GM21576 (cell line): ENCODE data around the gene TWIST2.

Experiments used
- ATAC-seq: cut with Tn5 transposase; IDR thresholded peaks from one replicate; pipeline ENCODE4 v1.9.1; 2021; ENCODE audit warnings: mild to moderate bottlenecking, moderate library complexity; ENCODE audit not compliant: unreplicated experiment

The TWIST2 gene

DNA sequence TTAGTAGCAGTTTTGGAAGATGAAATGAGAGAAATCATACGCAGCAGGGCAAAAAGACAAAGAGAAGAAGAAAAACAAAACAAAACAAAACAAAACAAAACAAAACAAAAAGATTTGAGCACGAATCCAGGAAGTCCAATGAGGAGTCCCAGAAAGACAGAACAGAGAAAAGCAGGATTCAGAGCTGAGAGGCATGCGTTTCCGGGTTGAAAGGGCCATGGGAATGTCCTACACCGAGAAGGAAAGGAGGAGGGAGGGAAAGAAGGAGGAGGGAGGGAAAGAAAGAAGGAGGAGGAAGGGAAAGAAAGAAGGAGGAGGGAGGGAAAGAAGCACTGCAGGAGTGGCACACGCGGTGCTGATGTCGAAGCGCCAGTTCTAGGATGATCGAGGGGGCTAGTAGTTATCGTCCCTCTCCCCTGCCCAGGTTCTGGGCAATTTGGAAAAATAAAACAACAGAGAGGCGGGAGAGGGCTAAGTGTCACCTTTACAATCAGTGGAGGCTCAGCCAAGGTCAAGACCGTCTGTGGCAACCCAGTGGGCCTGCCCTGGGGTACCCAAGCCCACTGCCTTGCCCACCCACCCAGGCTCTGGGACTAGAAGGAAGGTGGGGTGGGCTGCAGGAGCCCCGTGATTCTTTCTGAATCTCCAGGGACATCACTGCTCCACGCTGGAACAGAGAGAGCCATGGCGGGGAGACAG lies 68.4 kb downstream of the TWIST2 start:
- ATAC-seq: no peak

DNA sequence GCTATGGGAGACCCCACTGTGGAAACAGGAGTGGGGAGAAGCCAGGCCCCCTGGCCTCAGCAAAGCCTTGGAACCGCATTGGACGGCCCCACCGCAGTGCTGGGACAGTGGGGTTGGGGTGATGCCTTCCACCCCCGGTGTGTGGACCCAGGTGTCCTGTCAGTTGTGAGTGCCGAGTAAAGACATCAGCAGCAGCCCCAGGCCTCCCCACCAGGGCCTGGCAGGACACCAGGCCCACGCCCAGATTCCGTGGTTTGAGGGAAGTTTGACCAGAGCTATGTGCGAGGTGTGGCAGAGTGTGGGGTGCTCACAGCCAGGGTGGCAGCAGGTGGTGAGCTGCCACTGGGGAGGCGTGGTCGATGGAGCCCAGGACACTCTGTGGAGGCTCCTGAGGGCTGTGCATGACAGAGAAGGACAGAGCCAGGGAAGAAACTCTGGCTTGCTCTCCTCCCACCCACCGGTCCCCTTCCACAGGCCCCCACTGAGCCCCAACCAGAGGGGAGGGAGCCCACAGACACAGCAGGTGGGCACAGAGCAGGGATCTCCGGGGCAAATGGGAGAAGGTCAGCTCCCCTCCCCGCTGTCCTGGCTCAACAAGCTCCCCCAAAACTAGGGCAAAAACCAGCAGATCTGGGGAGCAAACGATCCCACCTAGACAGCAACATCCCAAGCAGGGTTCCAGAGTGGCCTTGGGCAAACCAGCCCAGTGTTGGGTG lies 69.1 kb downstream of the TWIST2 start:
- no peak for ATAC-seq

DNA sequence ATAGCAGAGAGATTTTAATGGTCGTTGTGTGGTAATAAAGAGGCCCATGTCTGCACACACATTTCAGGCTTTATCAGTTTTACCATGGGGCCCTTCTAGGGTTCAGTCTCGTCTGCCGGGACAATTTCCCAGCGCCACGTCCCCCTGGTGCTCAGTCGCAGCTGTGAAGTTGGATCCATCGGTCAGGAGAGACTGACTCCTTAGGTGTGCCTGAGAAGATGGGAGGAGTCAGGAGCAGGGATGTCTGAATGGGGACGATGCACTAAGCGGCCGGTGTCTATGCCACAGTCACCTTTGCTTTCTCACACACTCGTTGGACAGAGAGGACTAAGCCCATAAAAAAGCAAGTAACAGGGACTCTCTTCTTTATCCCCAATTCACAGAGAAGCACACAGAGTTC lies 71.4 kb downstream of the TWIST2 start:
- ATAC-seq: no peak

DNA sequence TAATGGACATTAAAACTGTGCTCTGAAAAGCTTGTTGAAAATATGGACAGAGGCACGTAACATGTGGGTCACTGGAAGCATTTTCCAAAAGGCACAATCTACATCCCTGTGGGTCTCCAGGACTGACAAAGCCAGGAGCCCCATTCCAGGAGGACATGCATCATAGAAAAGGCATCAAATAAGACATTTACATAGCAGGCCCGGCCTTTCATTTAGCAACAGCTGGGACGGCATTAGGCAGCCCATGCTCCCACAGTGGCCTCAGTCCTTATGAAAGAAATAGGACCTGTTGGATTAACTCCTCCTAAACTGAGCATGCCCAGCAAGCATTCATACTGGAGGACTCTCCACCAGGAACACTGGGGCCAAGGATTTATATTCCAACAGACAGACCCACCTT lies 72.2 kb downstream of the TWIST2 start:
- no peak for ATAC-seq

DNA sequence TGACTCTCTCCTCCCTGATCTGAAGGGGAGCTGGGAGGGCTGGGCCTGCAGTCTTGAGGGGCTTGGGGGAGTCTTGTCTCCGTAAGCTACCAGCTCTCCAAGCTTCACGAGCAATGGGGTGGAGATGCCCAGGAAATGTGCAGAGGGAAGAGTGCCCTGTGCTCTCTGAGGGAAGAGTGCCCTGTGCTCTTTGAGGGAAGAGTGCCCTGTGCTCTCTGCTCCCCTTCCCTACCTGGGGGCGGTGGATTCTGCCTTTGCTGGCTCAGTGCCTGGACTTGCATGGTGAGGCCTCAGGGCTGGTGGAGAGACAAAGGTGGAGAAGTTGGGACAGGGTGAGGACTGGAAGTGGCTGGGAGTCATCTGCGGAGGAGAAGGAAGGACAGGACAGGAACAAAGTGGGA lies 72.7 kb downstream of the TWIST2 start:
- ATAC-seq: no peak

DNA sequence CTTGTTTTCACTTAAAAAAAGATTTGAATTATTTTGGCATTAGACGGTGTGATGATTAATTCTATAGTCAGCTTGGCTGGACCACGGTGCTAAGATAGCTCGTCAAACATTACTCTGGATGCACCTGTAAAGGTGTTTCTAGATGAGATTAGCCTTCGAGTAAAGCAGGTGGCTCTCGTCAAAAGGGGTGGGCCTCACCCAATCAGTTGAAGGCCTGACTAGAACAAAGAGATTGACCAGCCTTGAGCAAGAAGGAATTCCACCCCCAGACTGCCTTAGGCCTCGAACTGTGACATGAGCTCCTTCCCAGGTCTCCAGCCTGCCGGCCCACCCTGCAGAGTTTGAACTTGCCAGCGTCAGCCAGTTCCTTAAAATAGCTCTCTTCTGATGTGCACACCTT lies 73.4 kb downstream of the TWIST2 start:
- no peak for ATAC-seq

DNA sequence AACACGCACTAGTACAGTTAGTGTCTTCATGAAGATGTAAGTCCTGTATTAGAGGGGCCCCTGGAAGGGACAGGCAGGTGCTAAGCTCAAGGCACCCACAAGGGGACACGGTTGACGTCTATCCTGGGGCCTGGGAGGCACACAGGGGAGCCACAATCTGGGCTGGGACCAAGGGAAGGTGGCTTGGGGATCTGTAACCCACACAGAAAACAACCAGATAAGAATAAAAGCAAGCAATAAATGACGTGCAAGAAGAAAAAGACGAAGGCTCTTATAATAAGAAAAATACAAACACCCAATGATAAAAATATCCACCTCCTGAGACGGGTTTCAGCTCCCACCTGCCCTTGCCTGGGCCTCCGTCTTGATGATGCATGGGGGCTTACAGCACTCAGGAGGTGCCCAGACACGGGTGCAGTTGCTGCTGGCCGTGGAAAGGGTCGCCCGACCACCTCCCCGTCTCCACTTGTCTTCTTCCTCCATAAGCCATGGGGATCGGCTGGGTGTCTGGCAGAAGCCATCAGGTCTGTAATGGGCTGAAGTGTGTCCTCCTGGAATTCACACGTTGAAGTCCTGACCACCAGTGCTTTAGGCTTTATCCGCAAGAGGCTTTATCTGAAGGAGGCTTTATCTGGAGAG lies 73.9 kb downstream of the TWIST2 start:
- ATAC-seq: no peak

DNA sequence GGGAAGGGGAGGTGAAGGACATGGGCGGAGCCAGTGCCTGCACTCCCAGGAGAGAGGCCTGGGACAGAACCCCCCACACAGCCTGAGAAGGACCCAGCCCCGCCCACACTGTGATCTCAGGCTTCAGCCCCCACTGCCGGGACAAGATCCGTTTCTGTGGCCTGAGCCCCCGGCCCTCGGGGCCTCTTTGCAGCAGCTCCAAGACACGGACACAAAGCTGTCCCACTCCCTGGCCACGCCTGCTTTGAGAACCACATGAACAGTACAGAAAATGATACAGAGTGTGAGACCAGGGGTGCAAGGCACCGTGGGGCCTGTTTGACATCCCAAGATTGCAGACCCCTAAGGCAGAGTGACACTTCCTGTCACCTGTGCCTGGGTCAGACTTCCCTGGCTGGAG lies 74.5 kb downstream of the TWIST2 start:
- no peak for ATAC-seq

DNA sequence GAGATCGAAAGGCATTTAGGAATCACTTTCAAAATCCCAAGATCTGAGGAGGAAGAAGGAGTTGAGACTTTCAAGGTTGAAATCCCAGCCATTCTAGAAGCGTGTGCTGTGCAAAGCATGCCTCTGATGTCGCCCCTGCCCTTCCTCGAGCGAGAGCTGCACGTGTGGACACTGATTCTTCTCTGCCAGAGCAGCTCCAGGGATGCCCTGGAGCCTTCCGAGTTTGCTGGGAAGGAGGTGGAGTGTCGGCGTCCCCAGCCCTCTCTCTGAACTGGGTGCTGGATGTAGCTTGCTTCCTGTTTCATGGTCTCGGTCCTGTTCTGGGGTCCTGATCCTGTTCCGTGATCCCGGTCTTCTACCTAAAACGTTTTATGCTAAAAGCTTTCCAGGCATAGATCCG lies 76.1 kb downstream of the TWIST2 start:
- ATAC-seq: no peak

DNA sequence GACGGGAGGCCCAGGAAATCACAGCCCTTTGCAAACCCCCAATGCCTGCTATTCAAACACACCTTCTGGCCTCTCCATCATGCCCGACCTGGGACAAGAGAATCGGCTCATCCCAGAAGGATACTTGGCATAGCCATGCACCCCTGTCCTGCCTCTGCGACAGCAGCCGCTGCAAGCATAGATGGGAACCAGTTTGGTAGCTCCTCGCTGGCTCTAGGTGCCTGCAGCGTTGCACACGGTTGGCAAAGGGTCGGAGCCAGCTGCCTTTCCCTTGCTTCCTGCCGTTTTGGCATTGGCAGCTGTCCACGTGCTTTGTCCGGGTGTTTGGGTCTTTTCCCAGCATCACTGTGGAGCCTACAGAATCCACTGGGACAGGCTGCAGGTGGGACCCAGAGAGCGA lies 76.9 kb downstream of the TWIST2 start:
- no peak for ATAC-seq

DNA sequence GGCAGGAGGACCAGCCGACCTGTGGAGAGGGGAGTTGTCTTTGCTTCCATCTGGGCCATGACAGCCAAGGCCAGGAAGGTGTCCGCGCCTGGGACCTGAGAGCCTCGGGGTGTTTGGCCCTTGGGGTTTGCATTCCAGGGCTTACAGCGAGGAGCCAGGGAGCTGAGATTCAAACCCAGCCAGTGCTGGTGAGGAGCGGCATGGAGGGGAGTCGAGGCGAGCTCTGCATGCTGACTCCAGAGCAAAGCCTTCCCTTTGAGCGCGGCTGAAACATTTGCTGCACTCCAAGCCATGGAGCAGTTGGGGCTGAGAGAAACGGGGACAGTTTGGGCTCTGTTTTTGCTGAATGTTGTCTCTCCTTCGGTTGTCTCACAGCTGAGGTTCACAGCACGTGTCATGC lies 77.4 kb downstream of the TWIST2 start:
- no peak for ATAC-seq

DNA sequence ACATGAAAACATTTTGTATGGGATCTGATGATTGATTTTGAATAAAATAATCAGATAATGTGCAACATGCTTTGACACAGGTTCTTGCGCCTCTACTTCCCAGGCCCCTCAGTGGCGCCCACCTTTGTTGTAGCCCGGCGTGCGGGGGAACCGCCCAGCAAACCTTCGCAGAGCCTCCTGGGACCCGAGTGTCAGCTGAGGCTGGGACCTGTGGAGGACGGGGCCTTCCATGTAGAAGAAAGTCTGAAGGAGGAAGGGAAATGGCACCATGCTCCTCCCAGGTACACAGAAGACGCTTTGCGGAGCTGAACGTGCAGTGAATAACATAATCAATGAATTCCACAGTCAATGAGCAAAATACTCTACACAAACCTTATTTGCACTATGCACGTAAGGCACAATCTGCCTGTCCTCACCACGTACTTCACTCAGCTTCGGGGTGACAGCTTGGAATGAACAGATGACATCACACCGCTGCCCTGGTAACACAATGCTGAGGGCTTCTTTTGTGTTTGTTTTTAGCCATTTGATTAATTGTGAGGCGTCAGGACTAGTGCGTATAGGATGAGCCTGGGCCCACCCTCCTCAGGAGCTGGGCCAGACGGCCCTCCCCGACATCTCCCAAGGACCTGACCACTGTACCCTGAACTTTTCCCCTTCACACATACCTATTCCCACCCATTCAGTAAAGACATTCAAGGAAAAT lies 78.1 kb downstream of the TWIST2 start:
- no peak for ATAC-seq

DNA sequence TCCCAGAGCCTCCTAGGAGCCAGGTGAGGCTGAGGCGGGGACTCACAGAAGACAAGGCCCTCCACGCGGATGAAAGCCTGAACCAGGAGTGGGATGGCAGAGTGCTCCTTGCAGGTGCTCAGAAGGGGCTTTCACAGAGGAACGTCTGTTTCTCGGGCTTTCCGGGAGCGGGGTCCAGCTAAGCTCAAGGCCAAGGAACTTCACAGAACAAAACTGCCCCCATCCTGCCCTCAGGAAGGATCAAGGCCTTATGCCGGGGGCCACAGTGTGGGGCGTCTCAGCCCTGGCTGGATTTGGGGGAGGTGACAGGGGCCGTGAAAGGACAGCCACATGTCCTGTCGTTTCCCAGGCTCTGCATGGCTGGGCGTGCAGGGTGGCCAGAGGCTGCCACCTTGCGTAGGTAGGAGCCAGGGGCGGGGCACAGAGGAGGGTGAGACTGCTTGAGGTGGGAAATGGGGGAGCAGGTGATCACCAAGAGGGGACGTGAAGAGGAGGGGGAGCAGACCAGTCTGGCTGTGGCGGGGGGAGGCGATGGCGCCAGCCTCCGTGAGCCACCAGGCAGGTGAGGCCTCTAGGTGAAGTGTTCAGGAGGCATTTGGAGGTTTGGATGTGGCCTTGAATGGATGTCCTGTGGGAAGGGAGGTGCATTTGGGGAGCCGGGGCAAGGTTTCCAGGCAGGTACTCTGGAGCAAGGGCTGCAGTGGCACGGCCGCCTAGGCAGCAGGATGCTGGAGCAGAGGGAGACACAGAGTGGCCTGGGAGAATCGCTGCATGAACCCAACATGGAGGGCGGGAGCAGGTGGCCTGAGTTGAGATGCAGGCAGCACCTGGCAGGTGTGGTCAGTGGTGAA lies 79.1 kb downstream of the TWIST2 start:
- no peak for ATAC-seq

DNA sequence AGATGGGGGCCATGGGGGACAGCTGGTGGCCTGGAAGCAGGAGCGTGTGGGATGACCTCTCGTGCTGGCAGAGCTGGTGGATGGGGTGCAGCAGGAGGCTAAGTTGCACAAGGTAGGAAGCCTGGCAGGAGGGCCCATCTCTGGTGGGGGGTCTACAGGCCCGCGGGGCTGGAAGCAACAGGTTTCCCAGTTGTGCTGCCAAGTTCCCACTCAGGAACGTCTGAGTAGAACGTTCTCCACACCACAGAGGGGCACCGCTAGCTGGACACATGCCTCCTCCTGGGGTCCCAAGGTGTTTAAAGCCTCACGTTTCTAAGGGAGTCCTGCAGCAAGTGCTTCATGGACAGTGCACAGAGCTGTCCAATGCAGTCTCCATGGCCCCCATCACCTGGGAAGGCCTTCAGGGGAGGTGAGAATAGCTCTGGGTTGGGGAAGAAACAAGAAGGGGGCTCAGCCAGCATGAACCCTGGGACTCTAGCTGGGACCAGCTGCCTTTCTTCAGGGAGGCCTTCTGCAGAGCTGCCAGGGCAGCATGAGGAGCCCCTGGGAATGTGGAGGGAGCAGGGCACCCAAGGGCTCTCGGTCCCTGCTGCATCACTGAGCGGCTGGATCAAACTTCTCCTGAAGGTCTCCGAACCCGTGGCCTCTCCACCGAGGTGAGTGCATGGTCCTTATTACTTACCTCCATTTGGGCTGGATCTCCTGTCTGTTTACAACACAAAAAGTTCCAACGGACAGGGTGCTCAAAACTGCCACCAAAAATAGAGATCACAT lies 80.0 kb downstream of the TWIST2 start:
- no peak for ATAC-seq

DNA sequence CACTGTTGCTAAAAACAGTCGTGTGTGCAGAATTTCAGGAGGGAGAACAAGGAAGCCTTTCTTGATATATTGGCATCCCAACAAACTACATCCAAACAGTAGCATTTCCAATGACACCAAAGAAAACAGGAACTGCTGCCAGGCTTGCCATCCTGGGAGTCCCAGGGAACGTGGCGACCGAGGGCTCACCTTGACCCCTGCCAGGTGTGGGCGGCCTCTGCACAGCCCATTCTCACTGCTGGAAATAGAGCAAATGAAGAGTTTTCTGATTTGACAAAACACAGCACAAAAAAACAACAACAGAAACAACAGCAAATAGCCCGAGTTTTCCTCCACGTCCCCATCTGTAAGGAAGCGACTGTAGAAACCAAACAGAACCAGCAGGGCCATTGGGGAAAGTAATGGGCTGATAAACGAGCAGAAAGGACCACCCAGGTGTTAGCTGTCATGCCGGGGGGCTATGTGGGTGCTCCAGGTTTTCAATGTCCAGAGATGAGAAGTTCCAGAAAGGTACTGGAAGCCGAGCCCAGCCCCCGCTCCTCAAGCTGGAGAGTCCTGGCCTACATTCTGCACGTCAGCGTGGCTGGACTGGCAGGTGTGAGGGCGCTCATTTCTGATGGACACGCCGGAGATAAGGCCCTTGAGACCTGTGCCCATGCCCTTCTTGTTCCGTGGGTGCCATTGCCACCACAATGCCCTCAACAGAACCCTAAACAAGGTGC lies 80.8 kb downstream of the TWIST2 start:
- no peak for ATAC-seq

DNA sequence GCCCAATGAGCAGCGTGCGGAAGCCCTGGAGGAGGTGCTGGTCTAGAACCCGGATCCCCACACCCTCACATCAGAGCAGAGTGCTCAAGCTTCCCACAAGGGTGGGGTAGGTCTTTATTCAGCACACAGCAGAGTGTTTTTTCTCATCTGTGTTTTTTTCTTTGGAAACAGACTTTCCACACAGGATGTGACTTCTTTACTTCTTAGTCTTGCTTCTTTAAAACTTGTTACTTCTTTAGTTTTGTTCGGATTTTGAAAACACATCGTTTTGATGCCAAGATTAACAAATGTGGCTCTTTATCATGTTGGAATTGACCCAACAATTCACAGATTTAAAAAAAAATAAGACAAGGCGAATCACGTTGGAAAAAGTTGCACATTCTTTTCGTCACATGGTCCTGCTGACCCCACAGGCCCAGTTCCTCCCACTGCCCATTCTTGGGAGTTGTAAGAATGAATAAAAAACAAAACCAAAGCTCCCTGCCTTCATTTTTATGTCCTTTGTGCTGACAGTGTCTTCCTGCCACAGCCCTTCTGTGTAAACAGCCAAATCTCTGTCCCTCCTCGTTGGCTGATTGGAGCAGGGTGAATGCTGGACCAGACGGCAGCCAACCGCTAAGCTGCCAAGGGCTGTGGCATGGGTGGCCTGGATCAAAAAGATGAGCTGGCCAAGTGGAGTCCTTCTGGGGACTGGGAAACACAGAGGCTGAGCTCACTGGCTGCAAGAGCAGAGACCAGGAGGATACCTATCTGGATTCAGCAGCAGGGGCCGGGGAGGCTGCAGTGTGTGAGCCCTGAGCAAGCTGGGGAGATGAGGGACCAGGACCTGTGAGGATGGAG lies 81.6 kb downstream of the TWIST2 start:
- ATAC-seq: no peak

DNA sequence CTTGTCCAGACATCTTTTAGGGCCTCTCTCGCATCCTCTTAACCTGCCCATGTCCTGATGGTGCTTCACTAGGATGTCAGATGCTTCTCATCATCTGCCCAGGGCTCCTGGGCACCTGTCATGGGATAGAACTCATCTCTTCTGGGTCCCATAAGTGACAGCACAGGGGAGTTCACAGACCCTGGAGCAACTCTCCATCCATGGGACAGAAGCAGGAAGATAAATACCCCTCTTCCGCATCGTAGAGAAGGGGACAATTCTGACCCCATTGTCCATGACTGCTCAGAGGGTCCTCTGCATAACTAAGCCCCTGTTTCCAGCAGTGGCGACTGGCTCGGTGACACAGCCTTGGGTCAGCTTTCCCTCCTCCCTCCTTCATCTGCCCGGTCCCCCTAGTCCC lies 82.3 kb downstream of the TWIST2 start:
- ATAC-seq: no peak
